C4-2B (cell line): ENCODE measurements around the gene CLIC4.
"Not testable (repeated sequence)": the region's sequence is repeated elsewhere in the genome, so short reads cannot be mapped to it uniquely, and the experiment has no call there.

ENCODE experiments used
- ZFX ChIP-seq: fragments of 450-650 bp; IDR thresholded peaks from 2 replicates; pipeline ENCODE4 v1.6.1; 2017
- TF ChIP-seq, protein P1 (sequence below): fragments of 450-650 bp; conservative IDR thresholded peaks from 2 replicates; pipeline ENCODE4 v1.5.1; 2017; ENCODE audit warnings: mild to moderate bottlenecking

- TF ChIP-seq, protein P1, sequence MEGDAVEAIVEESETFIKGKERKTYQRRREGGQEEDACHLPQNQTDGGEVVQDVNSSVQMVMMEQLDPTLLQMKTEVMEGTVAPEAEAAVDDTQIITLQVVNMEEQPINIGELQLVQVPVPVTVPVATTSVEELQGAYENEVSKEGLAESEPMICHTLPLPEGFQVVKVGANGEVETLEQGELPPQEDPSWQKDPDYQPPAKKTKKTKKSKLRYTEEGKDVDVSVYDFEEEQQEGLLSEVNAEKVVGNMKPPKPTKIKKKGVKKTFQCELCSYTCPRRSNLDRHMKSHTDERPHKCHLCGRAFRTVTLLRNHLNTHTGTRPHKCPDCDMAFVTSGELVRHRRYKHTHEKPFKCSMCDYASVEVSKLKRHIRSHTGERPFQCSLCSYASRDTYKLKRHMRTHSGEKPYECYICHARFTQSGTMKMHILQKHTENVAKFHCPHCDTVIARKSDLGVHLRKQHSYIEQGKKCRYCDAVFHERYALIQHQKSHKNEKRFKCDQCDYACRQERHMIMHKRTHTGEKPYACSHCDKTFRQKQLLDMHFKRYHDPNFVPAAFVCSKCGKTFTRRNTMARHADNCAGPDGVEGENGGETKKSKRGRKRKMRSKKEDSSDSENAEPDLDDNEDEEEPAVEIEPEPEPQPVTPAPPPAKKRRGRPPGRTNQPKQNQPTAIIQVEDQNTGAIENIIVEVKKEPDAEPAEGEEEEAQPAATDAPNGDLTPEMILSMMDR: not testable (repeated sequence)
- not testable (repeated sequence) for TF ChIP-seq ZFX
These were observed 78.2 kb downstream of the CLIC4 start for GRCh38 chr1:24823486-24823885.
